Measurements from ENCODE around the gene DNASE2B.

Gene DNASE2B

DNA sequence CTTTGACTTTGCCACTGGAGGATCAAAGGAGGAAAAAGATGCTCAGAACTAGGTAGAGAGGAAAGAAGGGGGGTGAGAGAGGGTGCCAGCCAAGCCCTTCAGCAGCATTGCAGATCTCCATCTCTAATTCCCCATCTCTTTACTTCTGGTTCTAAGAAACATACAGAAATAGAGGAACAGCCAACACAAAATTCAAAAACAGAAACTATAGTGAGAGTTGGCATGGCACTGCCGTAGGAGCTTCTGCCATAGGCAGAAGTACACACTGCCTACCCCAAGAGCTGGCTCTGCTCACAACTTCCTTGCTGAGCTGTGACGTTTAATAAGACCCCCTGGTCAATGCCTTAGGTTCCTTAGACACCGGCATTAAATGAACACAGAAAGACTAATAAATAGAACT is 54.2 kb downstream of the DNASE2B start:
- DNase-seq (ENCODE audit: low spot score) = no peak

DNA sequence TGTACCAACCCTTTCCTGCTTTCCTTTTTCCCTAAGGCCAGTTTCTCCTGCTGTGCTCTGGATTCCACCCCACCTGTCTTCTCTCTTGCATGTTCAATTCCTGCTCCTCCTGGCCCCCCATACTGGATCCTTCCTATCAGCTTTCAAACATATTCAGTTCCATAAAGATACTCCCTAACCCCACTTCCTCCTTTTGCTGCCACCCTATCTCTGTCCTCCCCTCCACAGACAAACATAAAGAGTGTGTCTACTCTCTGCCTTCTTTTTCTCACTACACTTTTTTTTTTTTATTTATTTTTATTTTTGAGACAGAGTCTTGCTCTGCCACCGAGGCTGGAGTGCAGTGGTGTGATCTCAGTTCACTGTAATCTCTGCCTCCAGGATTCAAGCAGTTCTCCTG is 63.8 kb downstream of the DNASE2B start:
- no peak for DNase-seq (ENCODE audit: low spot score)
